GM18508 (cell line): ENCODE results near the gene THUMPD1.
"Not testable (repeated sequence)": the region's sequence is repeated elsewhere in the genome, so short reads cannot be mapped to it uniquely, and the experiment has no call there.

ENCODE experiments used
- ATAC-seq: cut with Tn5 transposase; IDR thresholded peaks from one replicate; pipeline ENCODE4 v1.9.1; 2021; ENCODE audit warnings: moderate number of reproducible peaks; ENCODE audit not compliant: insufficient read depth, unreplicated experiment

Gene THUMPD1

GRCh38 chr16:20704281-20704680, 37.3 kb downstream of the THUMPD1 start:
- ATAC-seq = no peak

GRCh38 chr16:20701692-20702091, 39.9 kb downstream of the THUMPD1 start:
- ATAC-seq = not testable (repeated sequence)

- no peak for ATAC-seq
These were observed 45.0 kb downstream of the THUMPD1 start for GRCh38 chr16:20696618-20697017.

- ATAC-seq = no peak
These were observed 46.6 kb downstream of the THUMPD1 start for GRCh38 chr16:20695024-20695423.

GRCh38 chr16:20694096-20694495, 47.5 kb downstream of the THUMPD1 start:
- not testable (repeated sequence) for ATAC-seq

GRCh38 chr16:20689668-20690067, 52.0 kb downstream of the THUMPD1 start:
- no peak for ATAC-seq

GRCh38 chr16:20683812-20684211, 57.8 kb downstream of the THUMPD1 start:
- ATAC-seq = no peak
